ENCODE measurements around the gene FNDC3A.
"Not testable (repeated sequence)": the region's sequence is repeated elsewhere in the genome, so short reads cannot be mapped to it uniquely, and the experiment has no call there.

Gene FNDC3A

DNA sequence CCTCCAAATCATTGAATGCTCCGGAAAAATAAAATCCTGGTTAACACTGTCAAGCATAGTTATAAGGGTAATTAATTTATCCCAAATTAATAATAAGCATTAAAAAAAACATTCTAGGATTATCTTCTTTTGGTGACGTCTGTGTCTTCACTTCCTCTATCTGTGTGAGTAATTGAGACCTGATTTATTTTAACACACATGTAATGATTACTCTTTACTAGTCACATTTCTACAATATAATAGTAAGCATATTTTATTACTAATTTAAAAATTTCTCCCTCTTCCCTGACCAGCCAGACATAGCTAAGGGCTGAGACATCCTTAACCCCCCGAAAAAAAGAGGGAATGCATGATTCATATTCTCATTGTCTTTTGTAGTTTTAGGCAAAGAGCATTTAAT, 2.3 kb downstream of the FNDC3A start:
- DNase-seq: peak; percentile 63

GRCh38 chr13:48978942-48979601, 3.4 kb downstream of the FNDC3A start:
- no peak for DNase-seq

DNA sequence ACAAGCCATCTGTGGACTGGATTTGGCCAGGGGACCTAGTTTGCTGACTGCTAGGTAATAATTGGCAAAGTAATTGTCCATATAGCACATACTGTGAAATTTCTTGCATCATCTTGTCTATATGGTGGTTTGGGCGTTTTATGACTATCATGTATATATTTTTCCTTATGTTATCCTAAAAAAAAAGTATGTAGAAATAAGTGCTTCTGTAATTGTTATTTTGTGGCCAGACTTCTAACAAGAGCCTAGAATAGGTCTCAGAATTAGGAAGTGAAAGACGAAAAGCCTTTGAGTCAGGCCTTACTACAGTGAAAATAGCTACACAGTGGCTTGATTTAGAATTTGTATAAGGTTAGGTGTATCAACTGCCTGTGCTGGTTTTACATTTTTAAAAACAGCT, 4.2 kb downstream of the FNDC3A start:
- DNase-seq: no peak

DNA sequence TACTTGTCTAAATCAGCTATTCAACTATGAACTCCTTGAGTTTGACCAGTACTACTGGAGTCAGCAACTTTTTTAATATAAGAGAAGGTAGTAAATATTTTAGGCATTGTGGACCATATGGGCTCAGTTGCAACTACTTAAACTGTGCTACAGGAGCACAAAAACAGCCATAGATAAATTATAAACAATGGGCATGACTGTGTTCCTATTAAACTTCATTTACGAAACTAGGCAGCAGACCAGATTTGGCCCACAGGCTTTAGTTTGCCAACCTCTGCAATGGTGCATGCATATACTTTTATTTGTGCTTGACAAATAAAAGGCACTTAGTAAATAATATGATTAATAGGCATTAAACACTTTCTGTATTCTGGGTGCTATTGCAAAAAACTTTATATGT, 7.6 kb downstream of the FNDC3A start:
- DNase-seq: no peak

- no peak for DNase-seq
These were observed 10.0 kb downstream of the FNDC3A start for GRCh38 chr13:48985756-48986155.

DNA sequence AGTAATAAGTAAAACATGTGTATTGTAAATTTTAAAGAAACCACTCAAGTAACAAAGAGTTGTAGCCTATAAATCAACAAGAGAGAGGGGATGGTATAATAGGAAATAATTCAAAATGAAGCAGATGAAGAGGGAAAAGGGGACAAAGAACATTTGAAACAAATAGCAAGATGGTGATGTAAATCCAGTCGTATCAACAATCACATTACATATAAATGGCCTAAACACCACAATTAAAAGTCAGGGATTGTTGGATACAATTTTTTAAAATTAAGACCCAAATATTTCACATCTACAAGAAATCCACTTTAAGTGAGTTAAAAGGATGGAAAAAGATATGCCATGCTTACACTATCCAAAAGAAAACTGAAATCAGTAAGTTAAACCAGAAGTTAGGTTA, 15.2 kb downstream of the FNDC3A start:
- DNase-seq: no peak

- DNase-seq: no peak
These were observed 17.4 kb downstream of the FNDC3A start for GRCh38 chr13:48993150-48993549.

GRCh38 chr13:48994706-48995105, 19.0 kb downstream of the FNDC3A start:
- DNase-seq: peak; percentile 53

DNA sequence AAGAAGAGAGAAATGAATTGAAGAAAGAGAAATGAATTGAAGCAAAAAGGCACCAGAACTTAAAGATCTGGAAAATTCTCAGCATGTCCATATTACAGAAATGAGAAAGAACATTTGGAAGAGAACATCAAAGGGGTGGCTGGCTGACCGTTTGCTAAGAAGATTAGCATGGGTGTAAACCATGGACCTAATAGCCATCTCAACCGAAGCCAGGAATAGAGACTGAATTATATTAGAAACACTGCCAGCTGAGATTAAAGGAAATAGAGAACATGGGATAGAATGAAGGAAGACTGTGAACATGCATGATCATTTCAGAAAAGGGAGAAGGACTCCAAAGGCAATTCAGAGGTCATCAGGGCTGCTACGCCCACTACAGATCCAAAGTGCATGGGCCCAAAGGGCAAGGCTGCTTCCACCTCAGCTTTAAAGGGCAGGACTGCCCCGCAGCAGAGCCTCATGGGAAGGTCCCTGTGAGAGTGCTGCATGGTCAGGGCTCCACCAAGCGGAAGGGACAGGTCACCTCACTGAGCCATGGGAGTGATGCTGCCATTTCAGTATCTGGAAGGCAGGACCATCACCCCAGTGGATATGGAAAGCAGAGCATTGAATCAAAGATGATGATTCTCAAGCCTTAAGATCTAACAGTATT, 23.1 kb downstream of the FNDC3A start:
- DNase-seq: no peak

DNA sequence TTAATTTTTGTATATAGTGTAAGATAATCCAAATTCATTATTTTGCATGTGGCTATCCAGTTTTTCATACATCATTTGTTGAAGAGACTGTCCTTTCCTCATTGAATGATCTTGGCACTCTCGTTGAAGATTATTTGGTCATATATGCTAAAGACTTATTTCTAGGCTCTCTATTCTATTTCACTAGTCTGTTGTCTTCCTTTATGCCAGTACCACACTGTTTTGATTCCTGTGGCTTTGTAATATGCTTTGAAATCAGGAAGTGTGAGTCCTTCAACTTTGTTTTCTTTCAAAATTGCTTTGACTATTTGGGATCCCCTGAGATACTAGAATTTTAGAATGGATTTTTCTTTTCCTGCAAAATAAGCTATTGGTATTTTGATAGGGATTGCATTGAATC, 24.5 kb downstream of the FNDC3A start:
- no peak for DNase-seq

DNA sequence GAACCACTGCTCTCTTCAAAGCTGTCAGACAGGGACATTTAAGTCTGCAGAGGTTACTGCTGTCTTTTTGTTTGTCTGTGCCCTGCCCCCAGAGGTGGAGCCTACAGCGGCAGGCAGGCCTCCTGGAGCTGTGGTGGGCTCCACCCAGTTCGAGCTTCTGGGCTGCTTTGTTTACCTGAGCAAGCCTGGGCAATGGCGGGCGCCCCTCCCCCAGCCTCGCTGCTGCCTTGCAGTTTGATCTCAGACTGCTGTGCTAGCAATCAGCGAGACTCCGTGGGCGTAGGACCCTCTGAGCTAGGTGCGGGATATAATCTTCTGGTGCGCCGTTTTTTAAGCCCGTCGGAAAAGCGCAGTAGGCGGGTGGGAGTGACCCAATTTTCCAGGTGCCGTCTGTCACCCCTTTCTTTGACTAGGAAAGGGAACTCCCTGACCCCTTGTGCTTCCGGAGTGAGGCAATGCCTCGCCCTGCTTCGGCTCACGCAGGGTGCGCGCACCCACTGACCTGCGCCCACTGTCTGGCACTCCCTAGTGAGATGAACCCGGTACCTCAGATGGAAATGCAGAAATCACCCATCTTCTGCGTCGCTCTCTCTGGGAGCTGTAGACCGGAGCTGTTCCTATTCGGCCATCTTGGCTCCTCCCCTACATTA, 43.4 kb downstream of the FNDC3A start:
- not testable (repeated sequence) for DNase-seq

DNA sequence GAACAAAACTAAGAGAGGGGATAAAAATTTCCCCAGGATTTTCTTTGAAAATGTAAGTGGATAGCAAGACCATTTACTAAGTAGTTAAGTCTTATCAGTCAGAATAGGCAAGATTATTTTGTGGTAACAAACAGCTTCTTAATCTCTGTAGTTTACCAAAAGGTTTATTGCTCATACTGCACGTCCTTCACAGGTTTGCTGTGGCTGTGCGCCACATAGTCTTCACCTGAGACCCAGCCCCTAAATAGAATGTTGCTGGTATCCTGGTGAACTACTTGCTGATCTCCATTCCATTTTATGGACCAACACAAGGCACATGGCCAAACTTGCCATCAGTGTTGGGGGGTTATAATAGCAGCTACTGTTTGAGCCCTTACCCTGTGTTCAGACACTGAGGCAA, 44.6 kb downstream of the FNDC3A start:
- DNase-seq: no peak

GRCh38 chr13:49020940-49021553, 45.3 kb downstream of the FNDC3A start:
- DNase-seq: no peak

DNA sequence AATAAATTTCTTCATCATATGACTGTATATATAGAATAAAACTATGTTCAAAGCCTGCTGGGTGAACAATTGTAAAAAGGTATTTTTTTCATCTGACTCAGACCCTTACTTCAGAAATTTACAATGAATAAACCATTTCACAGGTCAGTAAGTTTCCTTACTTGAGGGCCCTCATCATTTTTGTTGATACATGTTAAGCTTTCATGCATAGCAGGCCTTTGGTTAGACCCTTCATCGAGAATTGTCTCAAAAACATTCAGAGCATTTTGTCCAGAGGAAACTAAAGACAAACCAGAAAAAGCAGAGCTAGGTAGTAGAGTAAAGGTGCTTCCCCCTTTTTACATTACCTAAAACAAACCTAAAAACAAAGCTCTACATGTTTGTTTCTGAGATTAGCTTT, 46.2 kb downstream of the FNDC3A start:
- DNase-seq: no peak

- peak; percentile 33 for DNase-seq
These were observed 46.9 kb downstream of the FNDC3A start for GRCh38 chr13:49022472-49023144.

- peak; percentile 79 for DNase-seq
These were observed 47.7 kb downstream of the FNDC3A start for GRCh38 chr13:49023431-49023830.

GRCh38 chr13:49026851-49027250, 51.1 kb downstream of the FNDC3A start:
- DNase-seq: no peak

DNA sequence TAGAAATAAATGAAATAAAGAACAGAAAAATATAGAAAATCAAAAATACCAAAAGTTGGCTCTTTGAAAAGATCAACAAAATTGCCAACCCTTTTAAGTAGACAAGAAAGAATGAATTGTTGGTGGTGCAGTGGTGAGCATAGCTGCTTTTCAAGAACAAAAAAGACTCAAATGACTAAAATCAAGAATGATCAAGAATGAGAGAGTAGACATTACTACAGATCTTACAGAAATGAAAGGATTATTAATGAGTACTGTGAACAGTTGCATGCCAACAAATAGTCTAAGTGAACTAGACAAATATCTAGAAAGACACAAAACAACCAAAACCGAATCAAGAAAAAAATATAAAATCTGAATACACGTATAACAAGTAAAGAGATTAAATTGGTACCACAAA, 53.9 kb downstream of the FNDC3A start:
- DNase-seq: no peak

DNA sequence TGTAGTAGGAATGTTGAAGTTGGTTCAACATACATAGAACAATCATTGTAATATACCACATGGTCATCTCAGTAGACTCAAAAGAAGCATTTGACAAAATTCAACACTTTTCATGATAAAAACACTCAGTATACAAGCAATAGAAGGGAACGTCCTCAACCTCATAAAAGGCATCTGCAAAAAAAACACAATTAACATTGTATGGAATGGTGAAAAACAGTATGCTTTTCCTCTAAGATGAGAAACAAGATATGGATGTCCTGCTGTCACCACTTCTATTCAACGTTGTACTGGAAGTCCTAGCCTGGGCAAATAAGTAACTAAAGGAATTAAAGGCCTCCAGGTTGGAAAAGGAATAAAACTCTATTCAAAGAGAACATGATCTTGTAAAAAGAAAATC, 54.5 kb downstream of the FNDC3A start:
- no peak for DNase-seq

DNA sequence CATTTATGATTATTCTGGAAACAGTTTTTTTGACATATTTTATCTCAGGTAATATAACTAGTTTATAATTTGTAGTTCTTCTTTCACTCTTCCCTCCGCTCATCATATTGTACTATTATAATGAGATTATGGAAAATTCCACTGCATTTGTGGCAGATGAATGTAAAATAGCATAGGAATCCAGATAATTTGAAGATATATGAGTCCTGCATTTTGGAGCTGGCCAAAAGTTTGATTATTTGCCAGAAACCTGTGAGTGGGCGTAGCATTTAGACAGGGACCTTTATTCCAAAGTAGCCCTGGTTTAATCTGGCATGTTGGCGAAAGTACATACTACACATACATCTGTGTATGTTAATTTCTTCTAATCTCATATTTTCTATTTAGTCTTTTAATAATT, 65.2 kb downstream of the FNDC3A start:
- DNase-seq: no peak

DNA sequence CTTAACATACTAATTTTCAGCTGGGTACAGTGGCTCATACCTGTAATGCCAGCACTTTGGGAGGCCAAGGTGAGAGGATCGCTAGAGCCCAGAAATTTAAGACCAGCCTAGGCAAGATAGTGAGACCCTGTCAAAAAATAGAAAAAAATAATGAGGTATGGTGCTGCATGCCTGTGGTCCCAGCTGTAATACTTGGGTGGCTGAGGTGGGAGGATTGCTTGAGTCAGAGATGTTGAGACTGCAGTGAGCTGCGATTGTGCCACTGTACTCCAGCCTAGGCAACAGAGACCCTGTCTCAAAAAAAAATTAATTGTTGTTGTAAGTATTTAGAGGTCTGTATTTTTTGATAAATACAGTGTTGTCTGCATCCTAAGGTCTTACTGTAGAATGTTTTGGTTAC, 66.8 kb downstream of the FNDC3A start:
- peak; percentile 47 for DNase-seq

- no peak for DNase-seq
These were observed 68.3 kb downstream of the FNDC3A start for GRCh38 chr13:49044008-49044407.

- DNase-seq: no peak
These were observed 69.1 kb downstream of the FNDC3A start for GRCh38 chr13:49044836-49045235.
